Mesothelial cell of epicardium (in vitro differentiated cells): Measurements from ENCODE around the gene SETD2. TPM values are rescaled to one million over a fixed set of nuclear protein-coding genes. Genes with fewer than 3 reads are reported as not detected.

Experiments
- DNase-seq, 2 experiments: peaks; one replicate each; pipeline ENCODE4 v3.0.0; 2021; ENCODE audit warnings: low spot score in 2 of 2; ENCODE audit not compliant: unreplicated experiment in 2 of 2
- H3K27ac Mint-ChIP-seq: 2 replicates; pipeline ENCODE4 v1.8.0; 2021; ENCODE audit warnings: mixed read lengths
- H3K27me3 Mint-ChIP-seq: 2 replicates; pipeline ENCODE4 v1.8.0; 2021; ENCODE audit warnings: low read depth, mixed read lengths
- H3K36me3 Mint-ChIP-seq: 2 replicates; pipeline ENCODE4 v1.8.0; 2021; ENCODE audit warnings: mixed read lengths
- H3K4me1 Mint-ChIP-seq: 2 replicates; pipeline ENCODE4 v1.8.0; 2021; ENCODE audit warnings: mixed read lengths
- H3K4me3 Mint-ChIP-seq: 2 replicates; pipeline ENCODE4 v1.8.0; 2021; ENCODE audit warnings: mild to moderate bottlenecking, moderate library complexity, mixed read lengths
- H3K9me3 Mint-ChIP-seq: 2 replicates; pipeline ENCODE4 v1.8.0; 2021; ENCODE audit warnings: mixed read lengths
- CTCF ChIP-seq: fragments of 200-600 bp; sonication (generic); IDR thresholded peaks from one replicate; pipeline ENCODE4 v1.5.0; 2021; ENCODE audit warnings: antibody characterized with exemption; ENCODE audit not compliant: unreplicated experiment
- total RNA-seq: library from RNA; stranded (reverse); gene quantifications from 3 replicates; pipeline ENCODE4 v1.2.1, GENCODE V29; 2021

SETD2 gene
- total RNA-seq, 1 donor from 2014 or later, result 73.1 TPM

GRCh38 chr3:47002171-47003055 is 161.5 kb downstream of the SETD2 start:
- Mint-ChIP-seq H3K27ac (no peak overlapping the region), H3K9me3 (no peaks in the 10 kb centered on the region), H3K4me3 (no peak overlapping the region), H3K36me3 (peaks cover 15% of the 10 kb centered on the region), H3K4me1 (peaks cover 1% of the 10 kb centered on the region), H3K27me3 (no peaks in the 10 kb centered on the region)
- no peak for TF ChIP-seq CTCF
- no peak for DNase-seq

GRCh38 chr3:47001731-47002170 is 162.2 kb downstream of the SETD2 start:
- no peaks in the 10 kb centered on the region for H3K9me3 Mint-ChIP-seq
- DNase-seq, result no peak
- H3K36me3 Mint-ChIP-seq, result peaks cover 14% of the 10 kb centered on the region
- H3K4me3 Mint-ChIP-seq, result no peak overlapping the region
- no peak for TF ChIP-seq CTCF
- H3K4me1 Mint-ChIP-seq, result peaks cover 6% of the 10 kb centered on the region
- no peaks in the 10 kb centered on the region for H3K27me3 Mint-ChIP-seq
- no peak overlapping the region for H3K27ac Mint-ChIP-seq

- Mint-ChIP-seq H3K36me3 (peaks cover 9% of the 10 kb centered on the region), H3K9me3 (no peaks in the 10 kb centered on the region), H3K27ac (no peak overlapping the region), H3K4me1 (peaks cover 10% of the 10 kb centered on the region), H3K4me3 (no peak overlapping the region), H3K27me3 (no peaks in the 10 kb centered on the region)
- no peak for TF ChIP-seq CTCF
- DNase-seq, result no peak
These were observed 162.8 kb downstream of the SETD2 start for GRCh38 chr3:47000922-47001730.

GRCh38 chr3:47000198-47000815 is 163.6 kb downstream of the SETD2 start:
- TF ChIP-seq CTCF, result no peak
- Mint-ChIP-seq H3K27me3 (no peaks in the 10 kb centered on the region), H3K4me3 (no peak overlapping the region), H3K27ac (no peak overlapping the region), H3K4me1 (peaks cover 10% of the 10 kb centered on the region), H3K36me3 (peaks cover 3% of the 10 kb centered on the region), H3K9me3 (no peaks in the 10 kb centered on the region)
- DNase-seq, result no peak

GRCh38 chr3:46999516-47000197 is 164.3 kb downstream of the SETD2 start:
- peaks cover 10% of the 10 kb centered on the region for H3K4me1 Mint-ChIP-seq
- no peaks in the 10 kb centered on the region for H3K27me3 Mint-ChIP-seq
- no peak for TF ChIP-seq CTCF
- H3K9me3 Mint-ChIP-seq, result no peaks in the 10 kb centered on the region
- peaks cover 2% of the 10 kb centered on the region for H3K36me3 Mint-ChIP-seq
- H3K27ac Mint-ChIP-seq, result no peak overlapping the region
- no peak overlapping the region for H3K4me3 Mint-ChIP-seq
- no peak for DNase-seq
